WERI-Rb-1 (cell line): ENCODE data around the gene TWNK.

Experiments used
- DNase-seq: peaks from one replicate; pipeline ENCODE4 v3.0.0-alpha.2; 2020
- H3K27ac ChIP-seq: fragments of 250-450 bp; sonication (Bioruptor Pico); 2 replicates; pipeline ENCODE4 v1.5.1; 2020; ENCODE audit warnings: mild to moderate bottlenecking, moderate library complexity
- H3K27me3 ChIP-seq: fragments of 250-450 bp; sonication (Bioruptor Pico); 2 replicates; pipeline ENCODE4 v1.5.1; 2021; ENCODE audit warnings: mild to moderate bottlenecking, low read depth, moderate library complexity; ENCODE audit not compliant: insufficient read depth, severe bottlenecking
- H3K36me3 ChIP-seq: fragments of 250-450 bp; sonication (Bioruptor Pico); 2 replicates; pipeline ENCODE4 v1.5.1; 2020; ENCODE audit warnings: mild to moderate bottlenecking, moderate library complexity
- H3K4me3 ChIP-seq: 2 replicates; pipeline ENCODE4 v1.5.1; 2011; ENCODE audit warnings: low read depth, mild to moderate bottlenecking, control low read depth, low read length
- H3K9me3 ChIP-seq: fragments of 250-450 bp; sonication (Bioruptor Pico); 2 replicates; pipeline ENCODE4 v1.5.1; 2021; ENCODE audit warnings: mild to moderate bottlenecking, moderate library complexity; ENCODE audit not compliant: severe bottlenecking
- CTCF ChIP-seq: IDR thresholded peaks from 2 replicates; pipeline ENCODE4 v1.5.1; 2011; ENCODE audit warnings: low read depth, mild to moderate bottlenecking, control low read depth, inconsistent platforms, low read length

Gene TWNK

DNA sequence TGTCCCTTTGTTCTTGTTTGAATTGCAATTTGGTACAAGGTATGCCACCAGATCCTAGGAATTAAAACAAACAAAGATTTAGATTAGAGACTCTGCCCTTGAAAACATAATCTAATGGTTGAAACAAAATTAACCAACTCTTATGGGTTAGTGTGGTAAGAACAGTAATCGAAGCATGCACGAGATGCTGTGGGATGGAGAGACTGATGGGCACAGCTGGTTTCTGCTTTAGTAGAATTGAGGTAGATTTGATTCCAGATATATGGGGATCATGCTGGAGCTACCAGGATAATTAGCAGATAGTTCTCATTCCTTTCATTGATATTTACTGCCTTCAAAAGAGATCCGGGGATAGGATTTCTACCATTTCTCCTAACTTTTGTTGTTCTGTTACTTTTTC lies 38.4 kb upstream of the TWNK start:
- H3K27me3 ChIP-seq: no peaks in the 10 kb centered on the region
- TF ChIP-seq CTCF: no peak
- H3K36me3 ChIP-seq: peaks cover 88% of the 10 kb centered on the region

GRCh38 chr10:100960251-100960650 lies 27.1 kb upstream of the TWNK start:
- Histone ChIP-seq H3K27ac (no peak overlapping the region), H3K9me3 (no peaks in the 10 kb centered on the region), H3K36me3 (peaks cover 68% of the 10 kb centered on the region), H3K27me3 (no peaks in the 10 kb centered on the region), H3K4me3 (no peak overlapping the region)
- no peak for TF ChIP-seq CTCF
- DNase-seq: no peak

More for the DNA sequence above, 38.4 kb upstream of the TWNK start:
- Histone ChIP-seq H3K4me3 (no peak overlapping the region), H3K27ac (no peak overlapping the region), H3K9me3 (no peaks in the 10 kb centered on the region)
- DNase-seq: no peak

DNA sequence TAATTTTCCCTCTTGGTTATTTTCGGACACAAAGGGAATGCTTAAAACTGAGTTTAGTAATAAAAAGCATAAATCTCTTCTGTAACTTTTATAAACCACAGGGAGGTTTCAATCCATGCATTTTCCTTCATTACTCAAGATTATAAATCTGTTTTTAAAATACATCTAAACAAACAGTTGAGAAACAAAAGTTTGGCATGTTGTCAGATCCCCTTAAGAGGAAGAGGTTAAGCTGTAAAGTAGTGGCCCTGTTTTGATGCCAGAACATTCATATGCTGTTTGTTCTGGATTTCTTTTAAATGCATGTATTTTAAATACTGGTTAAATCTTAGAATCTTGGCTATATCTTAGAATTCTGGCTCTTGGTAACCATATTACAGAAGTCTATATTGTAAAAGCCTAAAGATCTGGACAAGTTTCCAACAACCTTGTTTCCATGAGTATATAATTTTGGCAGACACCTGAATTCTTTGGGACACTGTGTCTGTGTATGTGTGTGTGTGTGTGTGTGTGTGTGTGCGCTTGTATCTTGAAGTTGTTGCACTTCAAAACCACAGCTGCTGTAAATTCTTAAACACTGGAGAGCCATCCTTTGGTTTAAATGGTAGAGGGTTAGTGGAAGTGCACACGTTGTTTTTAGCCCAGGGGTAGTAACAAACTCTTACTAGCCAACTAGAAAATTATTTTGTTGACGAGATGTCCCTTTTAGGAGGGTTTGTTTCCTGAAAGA lies 24.8 kb upstream of the TWNK start:
- Histone ChIP-seq H3K4me3 (no peak overlapping the region), H3K36me3 (peaks cover 61% of the 10 kb centered on the region), H3K27ac (no peak overlapping the region), H3K9me3 (no peaks in the 10 kb centered on the region), H3K27me3 (no peaks in the 10 kb centered on the region)
- no peak for TF ChIP-seq CTCF
- no peak for DNase-seq

DNA sequence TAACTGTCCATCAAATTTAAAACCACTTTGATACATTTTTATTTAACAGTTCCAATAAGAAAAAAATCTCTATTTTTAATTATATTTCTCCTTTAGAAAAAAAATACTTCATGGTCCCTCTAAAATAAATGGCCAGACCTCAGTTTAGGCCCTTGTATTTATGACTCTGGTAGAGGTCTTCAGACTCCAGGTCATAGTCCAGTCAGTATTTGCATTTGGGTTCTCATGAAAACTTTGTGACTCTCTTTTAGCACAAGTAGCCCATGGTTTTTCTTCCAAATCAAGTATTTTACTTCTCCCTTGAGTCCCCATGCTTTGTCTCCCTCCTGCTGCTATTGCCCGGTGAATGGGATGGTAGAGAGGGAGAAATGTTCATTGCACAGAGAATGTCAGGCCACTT lies 23.5 kb upstream of the TWNK start:
- no peak for TF ChIP-seq CTCF
- no peak for DNase-seq
- peaks cover 48% of the 10 kb centered on the region for H3K36me3 ChIP-seq

GRCh38 chr10:100965820-100966219 lies 21.5 kb upstream of the TWNK start:
- H3K36me3 ChIP-seq: peaks cover 33% of the 10 kb centered on the region
- no peak for DNase-seq
- H3K27me3 ChIP-seq: no peaks in the 10 kb centered on the region
- no peak for TF ChIP-seq CTCF
- H3K27ac ChIP-seq: no peak overlapping the region
- H3K9me3 ChIP-seq: no peaks in the 10 kb centered on the region
- no peak overlapping the region for H3K4me3 ChIP-seq

More for the DNA sequence above, 23.5 kb upstream of the TWNK start:
- no peaks in the 10 kb centered on the region for H3K27me3 ChIP-seq
- no peaks in the 10 kb centered on the region for H3K9me3 ChIP-seq
- H3K4me3 ChIP-seq: no peak overlapping the region
- H3K27ac ChIP-seq: no peak overlapping the region

DNA sequence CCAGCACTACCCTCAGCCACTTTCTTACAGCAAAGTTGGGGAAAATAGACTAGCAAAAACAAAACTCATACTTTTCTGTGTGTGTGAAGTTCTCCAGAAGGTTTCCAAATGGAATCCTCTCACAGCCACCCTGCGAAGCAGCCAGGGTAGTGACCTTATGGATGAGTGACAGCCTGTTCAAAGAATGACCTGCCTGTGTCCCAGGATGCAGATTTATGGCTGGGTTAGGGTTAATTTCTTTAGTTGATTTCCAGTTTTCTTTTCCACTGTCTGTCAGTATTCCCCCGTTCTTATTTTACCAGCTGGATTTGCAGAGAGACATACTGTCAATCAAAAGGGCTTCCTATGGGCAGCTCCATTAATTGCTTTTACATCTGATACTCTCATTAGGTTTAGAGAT lies 20.5 kb upstream of the TWNK start:
- no peak for DNase-seq
- H3K9me3 ChIP-seq: no peaks in the 10 kb centered on the region
- no peak for TF ChIP-seq CTCF
- no peaks in the 10 kb centered on the region for H3K27me3 ChIP-seq
- peaks cover 25% of the 10 kb centered on the region for H3K36me3 ChIP-seq
- H3K4me3 ChIP-seq: no peak overlapping the region
- no peak overlapping the region for H3K27ac ChIP-seq
